Neutrophil (primary cell): ENCODE results near the gene SLC34A2.

ENCODE experiments used
- H3K27ac ChIP-seq: fragments of 200-600 bp; sonication (generic); 2 replicates; pipeline ENCODE4 v1.5.1; 2016; ENCODE audit warnings: mild to moderate bottlenecking, moderate library complexity
- H3K27me3 ChIP-seq: fragments of 200-600 bp; sonication (generic); 2 replicates; pipeline ENCODE4 v1.6.0; 2016; ENCODE audit warnings: mild to moderate bottlenecking
- H3K36me3 ChIP-seq: fragments of 200-600 bp; sonication (generic); 2 replicates; pipeline ENCODE4 v1.5.1; 2017
- H3K4me1 ChIP-seq, 2 experiments: fragments of 200-600 bp in 1 of 2; sonication (generic) in 1 of 2; 1 replicate in 1 of 2; 2 replicates in 1 of 2; pipeline versions ENCODE4 v1.5.1 to v1.6.1; 2013 to 2016; ENCODE audit warnings: low read depth in 1 of 2, low read length in 1 of 2, mild to moderate bottlenecking in 1 of 2, moderate library complexity in 1 of 2; ENCODE audit not compliant: control insufficient read depth in 1 of 2, insufficient read depth in 1 of 2
- H3K4me3 ChIP-seq, 2 experiments: fragments of 200-600 bp in 1 of 2; sonication (generic) in 1 of 2; 1 replicate in 1 of 2; 2 replicates in 1 of 2; pipeline ENCODE4 v1.5.1; 2013 to 2016; ENCODE audit warnings: low read depth in 1 of 2, low read length in 1 of 2, mild to moderate bottlenecking in 1 of 2, moderate library complexity in 1 of 2
- H3K9me3 ChIP-seq: fragments of 200-600 bp; sonication (generic); 2 replicates; pipeline ENCODE4 v1.5.1; 2016
- TF ChIP-seq, protein P1 (sequence below): fragments of 200-600 bp; sonication (generic); IDR thresholded peaks from 2 replicates; pipeline ENCODE4 v1.5.1; 2016; ENCODE audit warnings: antibody characterized with exemption

Gene SLC34A2

GRCh38 chr4:25621027-25621930, 34.4 kb upstream of the SLC34A2 start:
- TF ChIP-seq, protein P1, sequence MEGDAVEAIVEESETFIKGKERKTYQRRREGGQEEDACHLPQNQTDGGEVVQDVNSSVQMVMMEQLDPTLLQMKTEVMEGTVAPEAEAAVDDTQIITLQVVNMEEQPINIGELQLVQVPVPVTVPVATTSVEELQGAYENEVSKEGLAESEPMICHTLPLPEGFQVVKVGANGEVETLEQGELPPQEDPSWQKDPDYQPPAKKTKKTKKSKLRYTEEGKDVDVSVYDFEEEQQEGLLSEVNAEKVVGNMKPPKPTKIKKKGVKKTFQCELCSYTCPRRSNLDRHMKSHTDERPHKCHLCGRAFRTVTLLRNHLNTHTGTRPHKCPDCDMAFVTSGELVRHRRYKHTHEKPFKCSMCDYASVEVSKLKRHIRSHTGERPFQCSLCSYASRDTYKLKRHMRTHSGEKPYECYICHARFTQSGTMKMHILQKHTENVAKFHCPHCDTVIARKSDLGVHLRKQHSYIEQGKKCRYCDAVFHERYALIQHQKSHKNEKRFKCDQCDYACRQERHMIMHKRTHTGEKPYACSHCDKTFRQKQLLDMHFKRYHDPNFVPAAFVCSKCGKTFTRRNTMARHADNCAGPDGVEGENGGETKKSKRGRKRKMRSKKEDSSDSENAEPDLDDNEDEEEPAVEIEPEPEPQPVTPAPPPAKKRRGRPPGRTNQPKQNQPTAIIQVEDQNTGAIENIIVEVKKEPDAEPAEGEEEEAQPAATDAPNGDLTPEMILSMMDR, result no peak
- H3K4me3 ChIP-seq, result no peak overlapping the region
- H3K36me3 ChIP-seq, result no peaks in the 10 kb centered on the region
- peaks cover 22% of the 10 kb centered on the region for H3K27me3 ChIP-seq
- no peak overlapping the region for H3K27ac ChIP-seq
- H3K9me3 ChIP-seq, result no peaks in the 10 kb centered on the region
- H3K4me1 ChIP-seq, result no peaks in the 10 kb centered on the region

GRCh38 chr4:25624616-25625015, 31.0 kb upstream of the SLC34A2 start:
- peaks cover 22% of the 10 kb centered on the region for H3K27me3 ChIP-seq
- no peaks in the 10 kb centered on the region for H3K4me1 ChIP-seq
- TF ChIP-seq, protein P1, result no peak
- no peak overlapping the region for H3K4me3 ChIP-seq
- H3K9me3 ChIP-seq, result no peaks in the 10 kb centered on the region
- no peak overlapping the region for H3K27ac ChIP-seq
- no peaks in the 10 kb centered on the region for H3K36me3 ChIP-seq

DNA sequence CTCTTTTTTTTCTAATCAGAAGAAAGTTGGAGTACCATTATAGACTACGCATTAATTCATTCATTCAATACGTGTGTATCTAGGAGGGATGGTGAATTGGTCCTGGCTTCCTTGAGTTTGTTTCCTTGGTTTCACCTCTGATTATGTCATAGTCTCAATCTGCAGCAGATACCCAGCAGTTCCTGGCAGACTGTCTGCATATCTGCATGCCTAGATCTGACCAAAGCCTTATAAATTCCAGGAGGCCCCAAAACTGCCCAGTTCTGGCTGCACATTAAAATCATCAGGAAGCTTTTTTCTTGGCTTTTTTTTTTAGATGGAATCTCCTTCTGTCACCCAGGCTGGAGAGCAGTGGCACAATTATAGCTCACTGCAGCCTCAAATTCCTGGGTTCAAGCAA, 27.2 kb upstream of the SLC34A2 start:
- Histone ChIP-seq H3K36me3 (no peaks in the 10 kb centered on the region), H3K4me1 (no peaks in the 10 kb centered on the region), H3K27me3 (no peaks in the 10 kb centered on the region), H3K27ac (no peak overlapping the region), H3K9me3 (no peaks in the 10 kb centered on the region), H3K4me3 (no peak overlapping the region)
- TF ChIP-seq, protein P1, result no peak

DNA sequence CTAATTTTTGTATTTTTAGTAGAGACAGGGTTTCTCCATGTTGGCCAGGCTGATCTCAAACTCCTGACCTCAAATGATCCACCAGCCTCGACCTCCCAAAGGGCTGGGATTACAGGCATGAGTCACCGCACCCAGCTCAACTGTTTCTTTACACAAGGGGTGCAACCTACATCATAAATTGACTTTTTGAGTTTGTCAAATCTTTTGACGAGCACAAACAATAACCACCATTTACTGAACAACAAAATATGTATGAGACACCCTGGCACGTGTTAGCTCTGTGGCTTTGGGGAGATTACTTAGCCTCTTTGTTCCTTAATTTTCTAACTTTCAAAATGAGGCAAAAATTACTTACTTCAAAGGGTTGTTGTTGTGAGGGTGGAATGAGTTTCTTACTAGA, 23.5 kb upstream of the SLC34A2 start:
- TF ChIP-seq, protein P1, result no peak
- Histone ChIP-seq H3K9me3 (no peaks in the 10 kb centered on the region), H3K27ac (no peak overlapping the region), H3K27me3 (no peaks in the 10 kb centered on the region), H3K4me1 (no peaks in the 10 kb centered on the region), H3K36me3 (no peaks in the 10 kb centered on the region), H3K4me3 (no peak overlapping the region)

- Histone ChIP-seq H3K27ac (no peak overlapping the region), H3K9me3 (no peaks in the 10 kb centered on the region), H3K27me3 (no peaks in the 10 kb centered on the region), H3K4me3 (no peak overlapping the region), H3K36me3 (no peaks in the 10 kb centered on the region), H3K4me1 (no peaks in the 10 kb centered on the region)
- TF ChIP-seq, protein P1, result no peak
Observed at GRCh38 chr4:25633541-25633940, 22.1 kb upstream of the SLC34A2 start.
